Mesenchymal stem cell (in vitro differentiated cells and primary cell): Measurements from ENCODE around the gene CFLAR.

Source experiments
- DNase-seq: peaks from one replicate; pipeline ENCODE4 v3.0.0-alpha.2; 2013
- H2AFZ ChIP-seq: one replicate; pipeline ENCODE4 v1.6.1; 2013; ENCODE audit warnings: low read depth, mild to moderate bottlenecking, control low read depth, inconsistent platforms, low read length, moderate library complexity
- H2AK5ac ChIP-seq: 2 replicates; pipeline ENCODE4 v1.6.1; 2013; ENCODE audit warnings: low read length, moderate library complexity, mild to moderate bottlenecking, inconsistent platforms; ENCODE audit not compliant: severe bottlenecking
- H2BK120ac ChIP-seq: one replicate; pipeline ENCODE4 v1.6.1; 2013; ENCODE audit warnings: low read depth, mild to moderate bottlenecking, inconsistent platforms, low read length, moderate library complexity
- H2BK12ac ChIP-seq, 2 experiments: one replicate each; pipeline ENCODE4 v1.6.1; 2013; ENCODE audit warnings: inconsistent platforms in 2 of 2, low read length in 2 of 2, mild to moderate bottlenecking in 2 of 2, moderate library complexity in 2 of 2, control low read depth in 1 of 2
- H2BK15ac ChIP-seq: one replicate; pipeline ENCODE4 v1.6.1; 2013; ENCODE audit warnings: mild to moderate bottlenecking, low read depth, inconsistent platforms; ENCODE audit not compliant: poor library complexity, severe bottlenecking
- H2BK5ac ChIP-seq: 2 replicates; pipeline ENCODE4 v1.6.1; 2013; ENCODE audit warnings: low read depth, mild to moderate bottlenecking, low read length, control low read depth, inconsistent platforms; ENCODE audit not compliant: poor library complexity, severe bottlenecking
- H3K14ac ChIP-seq, 2 experiments: one replicate each; pipeline ENCODE4 v1.6.1; 2013; ENCODE audit warnings: inconsistent platforms in 2 of 2, low read length in 2 of 2, control low read depth in 1 of 2, mild to moderate bottlenecking in 1 of 2, moderate library complexity in 1 of 2
- H3K18ac ChIP-seq, 2 experiments: one replicate each; pipeline ENCODE4 v1.6.1; 2013; ENCODE audit warnings: inconsistent platforms in 2 of 2, low read length in 2 of 2, control low read depth in 1 of 2, low read depth in 1 of 2, mild to moderate bottlenecking in 1 of 2
- H3K23ac ChIP-seq, 2 experiments: one replicate each; pipeline ENCODE4 v1.6.1; 2013; ENCODE audit warnings: inconsistent platforms in 2 of 2, low read length in 2 of 2, mild to moderate bottlenecking in 2 of 2, moderate library complexity in 2 of 2, control low read depth in 1 of 2
- H3K27ac ChIP-seq: 2 replicates; pipeline ENCODE4 v1.5.1; 2013; ENCODE audit warnings: mild to moderate bottlenecking, moderate library complexity, low read length, control low read depth, inconsistent platforms; ENCODE audit not compliant: poor library complexity, severe bottlenecking
- H3K27me3 ChIP-seq, 2 experiments: 2 replicates each; pipeline versions ENCODE4 v1.6.1 to v1.7.0; 2013; ENCODE audit warnings: low read length in 2 of 2, mild to moderate bottlenecking in 2 of 2, moderate library complexity in 2 of 2, control low read depth in 1 of 2, inconsistent platforms in 1 of 2; ENCODE audit not compliant: control insufficient read depth in 1 of 2, insufficient read depth in 1 of 2
- H3K36me3 ChIP-seq, 2 experiments: 2 replicates each; pipeline versions ENCODE4 v1.6.1 to v1.7.0; 2013; ENCODE audit warnings: low read length in 2 of 2, control low read depth in 1 of 2, inconsistent platforms in 1 of 2, low read depth in 1 of 2, mild to moderate bottlenecking in 1 of 2; ENCODE audit not compliant: insufficient read depth in 2 of 2, control insufficient read depth in 1 of 2
- H3K4ac ChIP-seq, 2 experiments: one replicate each; pipeline ENCODE4 v1.6.1; 2013; ENCODE audit warnings: inconsistent platforms in 2 of 2, low read length in 2 of 2, mild to moderate bottlenecking in 2 of 2, moderate library complexity in 2 of 2, control low read depth in 1 of 2, low read depth in 1 of 2
- H3K4me1 ChIP-seq: 2 replicates; pipeline ENCODE4 v1.6.1; 2013; ENCODE audit warnings: low read depth, low read length, control low read depth; ENCODE audit not compliant: control insufficient read depth, insufficient read depth
- H3K4me2 ChIP-seq: 2 replicates; pipeline ENCODE4 v1.6.1; 2013; ENCODE audit warnings: low read length, mild to moderate bottlenecking, inconsistent platforms; ENCODE audit not compliant: poor library complexity, severe bottlenecking
- H3K4me3 ChIP-seq, 2 experiments: 2 replicates each; pipeline versions ENCODE4 v1.5.1 to v1.7.0; 2013; ENCODE audit warnings: low read length in 2 of 2, mild to moderate bottlenecking in 2 of 2, control low read depth in 1 of 2, low read depth in 1 of 2; ENCODE audit not compliant: insufficient read depth in 1 of 2
- H3K79me1 ChIP-seq: replicated peaks from 2 replicates; pipeline ENCODE4 v1.6.1; 2013; ENCODE audit warnings: mild to moderate bottlenecking, control low read depth, low read length, inconsistent platforms; ENCODE audit not compliant: poor library complexity, severe bottlenecking
- H3K9ac ChIP-seq: 2 replicates; pipeline ENCODE4 v1.7.0; 2013; ENCODE audit warnings: mild to moderate bottlenecking, low read length, moderate library complexity
- H3K9me3 ChIP-seq: 2 replicates; pipeline ENCODE4 v1.7.0; 2013; ENCODE audit warnings: mild to moderate bottlenecking, low read length; ENCODE audit not compliant: control insufficient read depth
- H4K8ac ChIP-seq: one replicate; pipeline ENCODE4 v1.6.1; 2013; ENCODE audit warnings: inconsistent platforms, mild to moderate bottlenecking, low read length, moderate library complexity
- H4K91ac ChIP-seq: one replicate; pipeline ENCODE4 v1.6.1; 2013; ENCODE audit warnings: mild to moderate bottlenecking, low read length, inconsistent platforms
- WGBS: methylation state at CpG from one replicate; pipeline ENCODE4 v1.1.7; 2013; ENCODE audit warnings: mixed read lengths; 5-methylcytosine and 5-hydroxymethylcytosine counted together

The CFLAR gene

DNA sequence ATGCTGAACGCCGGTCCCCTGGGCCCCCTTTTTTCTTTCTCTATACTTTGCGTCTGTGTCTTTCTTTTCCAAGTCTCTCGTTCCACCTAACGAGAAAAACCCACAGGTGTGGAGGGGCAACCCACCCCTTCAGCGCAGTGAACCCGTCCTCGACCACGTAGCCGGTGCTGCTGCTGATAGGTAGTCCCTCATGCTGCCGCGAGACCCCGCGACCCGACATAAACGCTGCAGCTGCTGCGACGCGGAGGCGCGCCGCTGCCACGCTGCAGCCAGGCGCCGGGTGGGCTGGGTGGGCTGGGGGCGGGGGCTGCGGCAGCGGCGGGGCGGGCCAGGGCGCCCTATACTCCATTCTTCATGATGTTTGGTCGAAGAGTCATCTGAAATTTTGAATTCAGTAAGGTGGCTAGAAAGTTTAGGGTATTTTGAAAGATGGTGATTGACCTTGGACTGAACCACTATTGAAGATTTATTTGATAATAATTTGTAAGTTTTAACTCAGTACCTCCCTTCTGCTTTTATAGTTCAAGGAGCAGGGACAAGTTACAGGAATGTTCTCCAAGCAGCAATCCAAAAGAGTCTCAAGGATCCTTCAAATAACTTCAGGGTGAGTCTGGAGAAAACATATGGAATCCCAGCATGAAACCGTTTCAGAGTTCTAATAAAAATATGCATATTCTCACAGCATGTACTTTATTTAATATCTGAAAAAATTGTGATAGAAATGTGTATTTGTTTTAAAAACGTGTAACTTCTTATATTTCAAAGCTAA, 24.1 kb downstream of the CFLAR start:
- H2AK5ac ChIP-seq, result no peak overlapping the region
- H2BK12ac ChIP-seq, result no peak overlapping the region
- H3K14ac ChIP-seq, result no peak overlapping the region
- no peak overlapping the region for H2BK5ac ChIP-seq
- H2AFZ ChIP-seq, result no peak overlapping the region
- H3K18ac ChIP-seq, result no peak overlapping the region
- 96% methylated on average over 29 of the region's 34 CpGs for WGBS
- H4K91ac ChIP-seq, result no peak overlapping the region
- H3K27me3 ChIP-seq, result no peaks in the 10 kb centered on the region
- no peak overlapping the region for H2BK120ac ChIP-seq
- H3K4me3 ChIP-seq, result no peak overlapping the region
- H3K36me3 ChIP-seq, result peaks cover 48 to 94% of the 10 kb centered on the region in 2 experiments
- H3K4me1 ChIP-seq, result peaks cover 10% of the 10 kb centered on the region
- no peak overlapping the region for H3K9ac ChIP-seq
- H3K23ac ChIP-seq, result no peak overlapping the region
- DNase-seq, result no peak
- H3K9me3 ChIP-seq, result no peaks in the 10 kb centered on the region
- no peak overlapping the region for H4K8ac ChIP-seq
- H2BK15ac ChIP-seq, result no peak overlapping the region
- no peak overlapping the region for H3K4ac ChIP-seq
- no peak overlapping the region for H3K4me2 ChIP-seq
- no peak overlapping the region for H3K27ac ChIP-seq
- peaks cover 19% of the 10 kb centered on the region for H3K79me1 ChIP-seq

DNA sequence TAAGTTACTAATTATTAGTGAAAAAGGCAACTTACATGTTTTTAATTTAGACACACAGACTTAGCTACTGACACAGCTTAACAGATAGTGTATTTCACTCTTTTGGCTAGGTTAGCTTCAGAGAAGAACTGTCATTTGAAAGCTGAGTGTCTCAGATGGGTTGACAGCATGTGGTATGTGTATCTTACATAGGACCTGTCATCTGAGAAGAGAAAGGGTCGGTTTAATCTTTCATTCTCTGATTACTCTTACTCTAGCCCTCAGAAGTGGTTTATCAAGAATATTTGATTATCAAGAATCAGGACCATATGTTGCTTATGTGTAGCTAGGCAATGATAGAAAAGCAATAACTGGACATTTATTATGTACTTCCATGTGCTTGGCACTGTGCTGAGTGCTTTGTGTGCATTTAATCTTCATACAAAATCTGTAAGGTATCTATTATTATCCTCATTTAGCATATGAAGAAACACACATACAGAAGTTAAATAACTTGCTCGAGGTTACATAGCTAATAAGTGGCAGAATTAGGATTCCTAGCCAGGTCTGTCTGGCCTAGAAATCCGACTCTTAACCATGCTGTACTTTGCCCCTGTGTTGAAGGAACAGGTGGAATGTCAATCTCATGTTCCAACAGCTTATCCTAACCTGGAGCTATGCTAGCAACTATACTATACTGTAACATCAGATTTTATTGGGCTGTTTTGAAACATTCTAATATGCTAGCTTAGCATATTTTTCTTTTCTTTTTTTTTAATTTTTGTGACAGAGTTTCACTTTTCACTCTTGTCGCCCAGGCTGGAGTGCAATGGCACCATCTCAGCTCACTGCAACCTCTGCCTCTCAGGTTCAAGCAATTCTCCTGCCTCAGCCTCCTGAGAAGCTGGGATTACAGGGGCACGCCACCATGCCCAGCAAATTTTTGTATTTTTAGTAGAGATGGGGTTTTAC, 28.4 kb downstream of the CFLAR start:
- no peak overlapping the region for H3K14ac ChIP-seq
- no peak overlapping the region for H3K4me3 ChIP-seq
- no peaks in the 10 kb centered on the region for H3K9me3 ChIP-seq
- peaks cover 4% of the 10 kb centered on the region for H3K79me1 ChIP-seq
- no peak overlapping the region for H3K27ac ChIP-seq
- no peak overlapping the region for H3K4me2 ChIP-seq
- peaks cover 18 to 75% of the 10 kb centered on the region in 2 experiments for H3K36me3 ChIP-seq
- H3K4ac ChIP-seq, result no peak overlapping the region
- no peak overlapping the region for H3K18ac ChIP-seq
- H4K8ac ChIP-seq, result no peak overlapping the region
- no peak overlapping the region for H2BK120ac ChIP-seq
- H3K27me3 ChIP-seq, result no peaks in the 10 kb centered on the region
- H3K4me1 ChIP-seq, result no peaks in the 10 kb centered on the region
- DNase-seq, result no peak
- H3K9ac ChIP-seq, result no peak overlapping the region
- 97% methylated on average over 4 of the region's 5 CpGs for WGBS
- no peak overlapping the region for H2AK5ac ChIP-seq
- no peak overlapping the region for H4K91ac ChIP-seq
- no peak overlapping the region for H3K23ac ChIP-seq
- no peak overlapping the region for H2AFZ ChIP-seq
- H2BK5ac ChIP-seq, result no peak overlapping the region
- no peak overlapping the region for H2BK15ac ChIP-seq
- H2BK12ac ChIP-seq, result no peak overlapping the region

DNA sequence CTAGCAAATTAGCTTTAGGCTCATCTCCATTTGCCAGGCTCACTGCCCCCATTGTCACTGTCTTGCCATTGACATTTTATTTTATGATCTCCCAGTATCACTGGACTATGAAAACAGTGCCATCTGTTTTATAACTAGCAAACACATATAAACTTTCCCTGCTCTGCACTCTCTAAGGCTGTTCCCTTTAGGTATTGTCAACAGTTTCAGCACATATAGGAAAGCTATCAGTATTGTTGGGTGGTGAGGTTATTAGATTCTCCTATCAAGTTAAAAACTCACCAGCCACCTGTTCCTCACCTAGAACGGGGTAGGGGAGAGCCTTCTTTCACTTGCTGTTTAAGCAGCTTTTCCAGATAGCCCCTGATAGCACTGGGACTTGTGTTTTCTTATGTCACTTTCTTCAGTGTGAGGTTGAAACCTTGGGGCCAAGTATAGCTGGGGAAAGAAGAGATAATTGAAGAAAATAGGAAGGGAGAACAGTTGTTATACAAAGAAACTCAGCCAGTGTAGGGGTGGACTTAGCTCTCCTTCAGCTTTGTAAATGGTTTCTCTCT, 32.5 kb downstream of the CFLAR start:
- Histone ChIP-seq H3K36me3 (peaks cover 15 to 62% of the 10 kb centered on the region in 2 experiments), H3K4me1 (peaks cover 10% of the 10 kb centered on the region)
- 100% methylated on average over 1 of the region's 1 CpG for WGBS

More for the DNA sequence above, 32.5 kb downstream of the CFLAR start:
- H3K9ac ChIP-seq, result peak overlapping the region; percentile 66
- peak overlapping the region; percentile 98 for H3K27ac ChIP-seq
- H2BK15ac ChIP-seq, result no peak overlapping the region
- peaks cover 10% of the 10 kb centered on the region for H3K79me1 ChIP-seq
- no peak overlapping the region for H2BK120ac ChIP-seq
- peak overlapping the region in 1 of 2 experiments; percentile 8 for H3K18ac ChIP-seq
- H4K91ac ChIP-seq, result no peak overlapping the region
- H4K8ac ChIP-seq, result peak overlapping the region; percentile 9
- no peak overlapping the region for H3K14ac ChIP-seq
- H3K9me3 ChIP-seq, result no peaks in the 10 kb centered on the region
- H3K27me3 ChIP-seq, result no peaks in the 10 kb centered on the region
- H2BK5ac ChIP-seq, result peak overlapping the region; percentile 95
- no peak overlapping the region for H3K4ac ChIP-seq
- H2AFZ ChIP-seq, result no peak overlapping the region
- H3K23ac ChIP-seq, result no peak overlapping the region
- H3K4me3 ChIP-seq, result no peak overlapping the region
- H2BK12ac ChIP-seq, result no peak overlapping the region
- DNase-seq, result peak; percentile 10
- H2AK5ac ChIP-seq, result peak overlapping the region; percentile 99
- no peak overlapping the region for H3K4me2 ChIP-seq
